SK-N-SH treated with all-trans-retinoic acid at 6 μM for 48 hours (cell line): ENCODE data around the gene PARM1.

ENCODE experiments used
- ATAC-seq: fragments of 200-7000 bp; cut with Tn5 transposase; 3 replicates; pipeline ENCODE4 v1.9.1; 2020; ENCODE audit warnings: mild to moderate bottlenecking, moderate library complexity
- ARNTL ChIP-seq: fragments of 450-650 bp; formaldehyde crosslinking; IDR thresholded peaks from 2 replicates; pipeline ENCODE4 v1.5.0; 2020; ENCODE audit warnings: low read depth, mild to moderate bottlenecking, moderate library complexity, borderline replicate concordance
- BACH2 ChIP-seq: fragments of 250-450 bp; sonication (Bioruptor Pico); IDR thresholded peaks from 2 replicates; pipeline ENCODE4 v1.9.0; 2021; ENCODE audit warnings: mild to moderate bottlenecking, borderline replicate concordance
- CSDC2 ChIP-seq: fragments of 250-450 bp; sonication (Bioruptor Pico); IDR thresholded peaks from 2 replicates; pipeline ENCODE4 v1.5.0; 2020; ENCODE audit warnings: mild to moderate bottlenecking, moderate library complexity
- ESRRG ChIP-seq: fragments of 250-450 bp; sonication (Bioruptor Pico); IDR thresholded peaks from 2 replicates; pipeline ENCODE4 v1.6.1; 2021; ENCODE audit warnings: mild to moderate bottlenecking
- GLIS3 ChIP-seq: fragments of 250-450 bp; sonication (Bioruptor Pico); IDR thresholded peaks from 2 replicates; pipeline ENCODE4 v1.5.0; 2020; ENCODE audit warnings: mild to moderate bottlenecking, moderate library complexity
- ISL1 ChIP-seq: fragments of 250-450 bp; sonication (Bioruptor Pico); IDR thresholded peaks from 2 replicates; pipeline ENCODE4 v2.1.2; 2022; ENCODE audit warnings: mild to moderate bottlenecking, moderate library complexity
- OSR1 ChIP-seq: fragments of 250-450 bp; sonication (Bioruptor Pico); IDR thresholded peaks from 2 replicates; pipeline ENCODE4 v1.8.0; 2022; ENCODE audit warnings: moderate library complexity, mild to moderate bottlenecking, inconsistent platforms
- PPARA ChIP-seq: fragments of 250-450 bp; sonication (Bioruptor Pico); IDR thresholded peaks from 2 replicates; pipeline ENCODE4 v1.5.0; 2020; ENCODE audit warnings: mild to moderate bottlenecking, borderline replicate concordance
- RARB ChIP-seq: fragments of 250-450 bp; sonication (Bioruptor Pico); IDR thresholded peaks from 2 replicates; pipeline ENCODE4 v1.8.0; 2021; ENCODE audit warnings: mild to moderate bottlenecking, moderate library complexity
- SNAI2 ChIP-seq: fragments of 250-450 bp; sonication (Bioruptor Pico); IDR thresholded peaks from 2 replicates; pipeline ENCODE4 v1.5.0; 2020; ENCODE audit warnings: mild to moderate bottlenecking, moderate library complexity
- TOX ChIP-seq: fragments of 250-450 bp; sonication (Bioruptor Pico); IDR thresholded peaks from 2 replicates; pipeline ENCODE4 v1.8.0; 2021; ENCODE audit warnings: mild to moderate bottlenecking, moderate library complexity, borderline replicate concordance
- ZC3H10 ChIP-seq: fragments of 250-450 bp; sonication (Bioruptor Pico); IDR thresholded peaks from 2 replicates; pipeline ENCODE4 v1.5.1; 2021; ENCODE audit warnings: mild to moderate bottlenecking, moderate library complexity
- ZFP3 ChIP-seq: fragments of 250-450 bp; sonication (Bioruptor Pico); IDR thresholded peaks from 2 replicates; pipeline ENCODE4 v1.5.0; 2020; ENCODE audit warnings: mild to moderate bottlenecking, moderate library complexity
- ZFP30 ChIP-seq: fragments of 450-650 bp; formaldehyde crosslinking; IDR thresholded peaks from 2 replicates; pipeline ENCODE4 v1.5.0; 2022; ENCODE audit warnings: mild to moderate bottlenecking, moderate library complexity
- ZNF565 ChIP-seq: fragments of 450-650 bp; formaldehyde crosslinking; conservative IDR thresholded peaks from 2 replicates; pipeline ENCODE4 v1.5.0; 2020; ENCODE audit warnings: low read depth, mild to moderate bottlenecking, moderate library complexity
- ZNF70 ChIP-seq: fragments of 450-650 bp; formaldehyde crosslinking; IDR thresholded peaks from 2 replicates; pipeline ENCODE4 v1.5.0; 2020; ENCODE audit warnings: mild to moderate bottlenecking, moderate library complexity
- TF ChIP-seq, protein P1 (sequence below): fragments of 250-450 bp; sonication (Bioruptor Pico); IDR thresholded peaks from 2 replicates; pipeline ENCODE4 v1.5.1; 2021; ENCODE audit warnings: mild to moderate bottlenecking, moderate library complexity
- TF ChIP-seq, protein P2 (sequence below): fragments of 250-450 bp; sonication (Bioruptor Pico); IDR thresholded peaks from 2 replicates; pipeline ENCODE4 v1.5.1; 2020; ENCODE audit warnings: low read depth, mild to moderate bottlenecking, moderate library complexity
- TF ChIP-seq, protein P3 (sequence below): fragments of 250-450 bp; sonication (Bioruptor Pico); IDR thresholded peaks from 2 replicates; pipeline ENCODE4 v1.8.0; 2020; ENCODE audit warnings: mild to moderate bottlenecking, moderate library complexity, borderline replicate concordance
- TF ChIP-seq, protein P4 (sequence below): fragments of 250-450 bp; sonication (Bioruptor Pico); IDR thresholded peaks from 2 replicates; pipeline ENCODE4 v1.8.0; 2021; ENCODE audit warnings: low read depth, mild to moderate bottlenecking, moderate library complexity, borderline replicate concordance

Gene PARM1

DNA sequence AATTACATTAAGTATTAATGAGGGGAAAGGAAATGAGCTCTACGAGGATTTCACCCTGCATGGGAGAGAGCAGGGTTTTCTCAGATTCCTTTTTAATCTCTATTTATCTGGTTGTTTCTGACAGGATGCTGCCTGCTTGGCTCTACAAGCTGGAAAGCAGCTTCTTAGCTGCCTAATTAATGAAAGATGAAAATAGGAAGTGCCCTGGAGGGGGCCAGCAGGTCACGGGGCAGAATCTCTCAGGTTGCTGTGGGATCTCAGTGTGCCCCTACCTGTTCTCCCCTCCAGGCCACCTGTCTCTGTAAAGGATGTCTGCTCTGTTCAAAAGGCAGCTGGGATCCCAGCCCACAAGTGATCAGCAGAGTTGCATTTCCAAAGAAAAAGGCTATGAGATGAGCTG lies 113.7 kb downstream of the PARM1 start:
- no peak for ATAC-seq
- TF ChIP-seq OSR1 (no peak), ZFP30 (CRISPR knock-in tag) (no peak), ISL1 (CRISPR knock-in tag) (no peak), ESRRG (CRISPR knock-in tag) (no peak), ZFP3 (CRISPR knock-in tag) (no peak), ZNF70 (no peak), BACH2 (CRISPR knock-in tag) (no peak), TOX (CRISPR knock-in tag) (no peak), ZC3H10 (no peak)
- TF ChIP-seq, protein P1, sequence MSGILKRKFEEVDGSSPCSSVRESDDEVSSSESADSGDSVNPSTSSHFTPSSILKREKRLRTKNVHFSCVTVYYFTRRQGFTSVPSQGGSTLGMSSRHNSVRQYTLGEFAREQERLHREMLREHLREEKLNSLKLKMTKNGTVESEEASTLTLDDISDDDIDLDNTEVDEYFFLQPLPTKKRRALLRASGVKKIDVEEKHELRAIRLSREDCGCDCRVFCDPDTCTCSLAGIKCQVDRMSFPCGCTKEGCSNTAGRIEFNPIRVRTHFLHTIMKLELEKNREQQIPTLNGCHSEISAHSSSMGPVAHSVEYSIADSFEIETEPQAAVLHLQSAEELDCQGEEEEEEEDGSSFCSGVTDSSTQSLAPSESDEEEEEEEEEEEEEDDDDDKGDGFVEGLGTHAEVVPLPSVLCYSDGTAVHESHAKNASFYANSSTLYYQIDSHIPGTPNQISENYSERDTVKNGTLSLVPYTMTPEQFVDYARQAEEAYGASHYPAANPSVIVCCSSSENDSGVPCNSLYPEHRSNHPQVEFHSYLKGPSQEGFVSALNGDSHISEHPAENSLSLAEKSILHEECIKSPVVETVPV (CRISPR knock-in tag), result no peak
- TF ChIP-seq, protein P2, sequence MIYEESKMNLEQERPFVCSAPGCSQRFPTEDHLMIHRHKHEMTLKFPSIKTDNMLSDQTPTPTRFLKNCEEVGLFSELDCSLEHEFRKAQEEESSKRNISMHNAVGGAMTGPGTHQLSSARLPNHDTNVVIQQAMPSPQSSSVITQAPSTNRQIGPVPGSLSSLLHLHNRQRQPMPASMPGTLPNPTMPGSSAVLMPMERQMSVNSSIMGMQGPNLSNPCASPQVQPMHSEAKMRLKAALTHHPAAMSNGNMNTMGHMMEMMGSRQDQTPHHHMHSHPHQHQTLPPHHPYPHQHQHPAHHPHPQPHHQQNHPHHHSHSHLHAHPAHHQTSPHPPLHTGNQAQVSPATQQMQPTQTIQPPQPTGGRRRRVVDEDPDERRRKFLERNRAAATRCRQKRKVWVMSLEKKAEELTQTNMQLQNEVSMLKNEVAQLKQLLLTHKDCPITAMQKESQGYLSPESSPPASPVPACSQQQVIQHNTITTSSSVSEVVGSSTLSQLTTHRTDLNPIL (CRISPR knock-in tag), result no peak
- TF ChIP-seq, protein P3, sequence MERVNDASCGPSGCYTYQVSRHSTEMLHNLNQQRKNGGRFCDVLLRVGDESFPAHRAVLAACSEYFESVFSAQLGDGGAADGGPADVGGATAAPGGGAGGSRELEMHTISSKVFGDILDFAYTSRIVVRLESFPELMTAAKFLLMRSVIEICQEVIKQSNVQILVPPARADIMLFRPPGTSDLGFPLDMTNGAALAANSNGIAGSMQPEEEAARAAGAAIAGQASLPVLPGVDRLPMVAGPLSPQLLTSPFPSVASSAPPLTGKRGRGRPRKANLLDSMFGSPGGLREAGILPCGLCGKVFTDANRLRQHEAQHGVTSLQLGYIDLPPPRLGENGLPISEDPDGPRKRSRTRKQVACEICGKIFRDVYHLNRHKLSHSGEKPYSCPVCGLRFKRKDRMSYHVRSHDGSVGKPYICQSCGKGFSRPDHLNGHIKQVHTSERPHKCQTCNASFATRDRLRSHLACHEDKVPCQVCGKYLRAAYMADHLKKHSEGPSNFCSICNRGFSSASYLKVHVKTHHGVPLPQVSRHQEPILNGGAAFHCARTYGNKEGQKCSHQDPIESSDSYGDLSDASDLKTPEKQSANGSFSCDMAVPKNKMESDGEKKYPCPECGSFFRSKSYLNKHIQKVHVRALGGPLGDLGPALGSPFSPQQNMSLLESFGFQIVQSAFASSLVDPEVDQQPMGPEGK (CRISPR knock-in tag), result no peak
- TF ChIP-seq, protein P4, sequence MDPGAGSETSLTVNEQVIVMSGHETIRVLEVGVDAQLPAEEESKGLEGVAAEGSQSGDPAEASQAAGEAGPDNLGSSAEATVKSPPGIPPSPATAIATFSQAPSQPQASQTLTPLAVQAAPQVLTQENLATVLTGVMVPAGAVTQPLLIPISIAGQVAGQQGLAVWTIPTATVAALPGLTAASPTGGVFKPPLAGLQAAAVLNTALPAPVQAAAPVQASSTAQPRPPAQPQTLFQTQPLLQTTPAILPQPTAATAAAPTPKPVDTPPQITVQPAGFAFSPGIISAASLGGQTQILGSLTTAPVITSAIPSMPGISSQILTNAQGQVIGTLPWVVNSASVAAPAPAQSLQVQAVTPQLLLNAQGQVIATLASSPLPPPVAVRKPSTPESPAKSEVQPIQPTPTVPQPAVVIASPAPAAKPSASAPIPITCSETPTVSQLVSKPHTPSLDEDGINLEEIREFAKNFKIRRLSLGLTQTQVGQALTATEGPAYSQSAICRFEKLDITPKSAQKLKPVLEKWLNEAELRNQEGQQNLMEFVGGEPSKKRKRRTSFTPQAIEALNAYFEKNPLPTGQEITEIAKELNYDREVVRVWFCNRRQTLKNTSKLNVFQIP, result no peak

DNA sequence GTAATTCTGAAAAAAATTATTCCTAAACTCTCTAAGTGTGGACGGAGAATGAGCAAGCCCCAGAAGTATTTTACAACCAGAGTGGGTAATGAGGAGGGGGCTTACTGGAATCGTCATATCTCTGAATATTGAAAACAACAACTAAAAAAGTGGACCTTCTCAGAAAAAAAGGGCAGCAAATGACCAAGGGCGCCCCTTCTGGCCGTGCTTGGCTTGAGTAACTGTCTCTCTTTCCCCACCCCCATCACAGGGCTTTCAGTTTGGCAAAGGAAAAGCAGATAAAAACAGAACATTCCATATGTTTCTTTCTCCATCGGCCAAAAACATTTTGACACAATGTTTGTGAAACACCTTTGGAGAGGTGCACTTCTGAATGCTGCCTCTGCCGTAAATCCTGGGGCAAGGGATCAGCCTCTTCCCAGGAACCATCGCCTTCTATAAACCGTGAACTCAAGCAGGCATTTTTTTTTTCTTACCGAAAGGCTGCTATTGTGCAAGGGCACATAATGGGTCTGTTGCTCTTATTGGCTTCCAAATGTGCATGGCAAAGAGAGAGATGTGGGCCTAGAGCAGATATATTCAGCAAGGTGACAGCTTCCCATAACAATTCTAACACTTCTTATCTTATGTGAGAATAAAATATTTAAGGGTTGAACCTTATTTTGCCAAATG lies 115.4 kb downstream of the PARM1 start:
- TF ChIP-seq GLIS3 (CRISPR knock-in tag) (no peak), ZC3H10 (no peak), ZFP30 (CRISPR knock-in tag) (no peak), RARB (no peak), ZNF565 (CRISPR knock-in tag) (no peak), OSR1 (no peak), ARNTL (CRISPR knock-in tag) (no peak), CSDC2 (CRISPR knock-in tag) (no peak), SNAI2 (CRISPR knock-in tag) (no peak), ZFP3 (CRISPR knock-in tag) (no peak), BACH2 (CRISPR knock-in tag) (no peak), ZNF70 (no peak), TOX (CRISPR knock-in tag) (no peak), PPARA (no peak)
- TF ChIP-seq, protein P1 (CRISPR knock-in tag), result no peak
- TF ChIP-seq, protein P2 (CRISPR knock-in tag), result no peak
- TF ChIP-seq, protein P3 (CRISPR knock-in tag), result no peak
- TF ChIP-seq, protein P4, result no peak
- ATAC-seq, result peak; percentile 44; the same call in 2 of the 3 replicates
